B cell (primary cell): Measurements from ENCODE around the gene SLIT3. TPM values are rescaled to one million over a fixed set of nuclear protein-coding genes. Genes with fewer than 3 reads are reported as not detected.

Experiments
- ATAC-seq: fragments of 200-7000 bp; cut with Tn5 transposase; one replicate; pipeline ENCODE4 v1.10.0; 2021; ENCODE audit warnings: low read depth, mild to moderate bottlenecking, moderate number of reproducible peaks, moderate library complexity
- CTCF ChIA-PET: fragments of 350-600 bp; sonication (Branson Sonifier 250); formaldehyde crosslinking; loops from one replicate; lab custom pipeline; 2021; ENCODE audit warnings: antibody characterized with exemption, inconsistent platforms; lab: Charles Lee
- POLR2A ChIA-PET: fragments of 350-600 bp; sonication (Branson Sonifier 250); formaldehyde crosslinking; loops from one replicate; lab custom pipeline; 2021; ENCODE audit warnings: antibody characterized with exemption; lab: Charles Lee
- DNase-seq: peaks from one replicate; pipeline ENCODE4 v3.0.0; 2013
- H2AFZ ChIP-seq: 2 replicates; pipeline ENCODE4 v1.6.1; 2012; ENCODE audit warnings: mild to moderate bottlenecking, low read depth, low read length; ENCODE audit not compliant: insufficient read depth, poor library complexity, severe bottlenecking
- H3K27ac ChIP-seq, 2 donors: 1 replicate in 1 of 2; 2 replicates in 1 of 2; pipeline ENCODE4 v1.5.1; 2012 to 2013; ENCODE audit warnings: low read length in 2 of 2, mild to moderate bottlenecking in 2 of 2, moderate library complexity in 1 of 2
- H3K27me3 ChIP-seq, 4 experiments: fragments of 200-600 bp in 1 of 4; sonication (generic) in 1 of 4; replicated peaks in 1 of 4; 1 replicate in 2 of 4; 2 replicates in 2 of 4; pipeline versions ENCODE4 v1.6.1 to v1.7.0; 2013 to 2016; ENCODE audit warnings: low read length in 3 of 4, mild to moderate bottlenecking in 2 of 4, mixed read lengths in 1 of 4, moderate library complexity in 1 of 4; ENCODE audit not compliant: insufficient read depth in 4 of 4, control insufficient read depth in 3 of 4; ENCODE audit errors: control extremely low read depth in 1 of 4
- H3K36me3 ChIP-seq, 2 experiments: replicated peaks in 1 of 2; 1 replicate in 1 of 2; 2 replicates in 1 of 2; pipeline versions ENCODE4 v1.6.1 to v1.7.1; 2013; ENCODE audit warnings: low read length in 1 of 2; ENCODE audit not compliant: insufficient read depth in 2 of 2, control insufficient read depth in 1 of 2; ENCODE audit errors: control extremely low read depth in 1 of 2, extremely low read depth in 1 of 2
- H3K4me1 ChIP-seq, 2 donors: fragments of 200-600 bp in 1 of 2; sonication (generic) in 1 of 2; 1 replicate in 1 of 2; 2 replicates in 1 of 2; pipeline versions ENCODE4 v1.5.1 to v1.6.1; 2013 to 2017; ENCODE audit warnings: low read length in 2 of 2; ENCODE audit not compliant: control insufficient read depth in 2 of 2, insufficient read depth in 2 of 2
- H3K4me2 ChIP-seq: replicated peaks from 2 replicates; pipeline ENCODE3; 2012; ENCODE audit warnings: mild to moderate bottlenecking, low read depth, low read length; ENCODE audit not compliant: poor library complexity, severe bottlenecking
- H3K4me3 ChIP-seq, 5 experiments: fragments of 200-600 bp in 1 of 5; sonication (generic) in 1 of 5; 1 replicate in 3 of 5; 2 replicates in 2 of 5; pipeline versions ENCODE4 v1.5.1 to v1.7.0; 2011 to 2016; ENCODE audit warnings: low read length in 4 of 5, mild to moderate bottlenecking in 4 of 5, low read depth in 2 of 5, control low read depth in 1 of 5, moderate library complexity in 1 of 5; ENCODE audit not compliant: insufficient read depth in 1 of 5; ENCODE audit errors: control extremely low read depth in 1 of 5, extremely low read depth in 1 of 5
- H3K79me2 ChIP-seq: fragments of 200-600 bp; sonication (generic); one replicate; pipeline ENCODE4 v1.6.0; 2016; ENCODE audit warnings: low read length; ENCODE audit not compliant: control insufficient read depth, insufficient read depth
- H3K9ac ChIP-seq: fragments of 200-600 bp; sonication (generic); 2 replicates; pipeline ENCODE4 v1.6.1; 2017; ENCODE audit warnings: mild to moderate bottlenecking, low read length, moderate library complexity
- H3K9me3 ChIP-seq, 3 donors: one replicate each; pipeline versions ENCODE4 v1.6.1 to v1.7.1; 2013; ENCODE audit warnings: low read length in 2 of 3; ENCODE audit not compliant: control insufficient read depth in 2 of 3, insufficient read depth in 1 of 3; ENCODE audit errors: control extremely low read depth in 1 of 3
- H4K20me1 ChIP-seq: 2 replicates; pipeline ENCODE4 v1.6.0; 2012; ENCODE audit warnings: mild to moderate bottlenecking, low read length; ENCODE audit not compliant: insufficient read depth, control insufficient read depth, poor library complexity, severe bottlenecking
- H3K27ac Mint-ChIP-seq: one replicate; pipeline ENCODE4 v1.8.0; 2021; ENCODE audit warnings: mixed read lengths
- H3K27me3 Mint-ChIP-seq: one replicate; pipeline ENCODE4 v1.8.0; 2021; ENCODE audit warnings: mixed read lengths
- H3K4me1 Mint-ChIP-seq: one replicate; pipeline ENCODE4 v1.8.0; 2021; ENCODE audit warnings: mixed read lengths
- H3K4me3 Mint-ChIP-seq: one replicate; pipeline ENCODE4 v1.8.0; 2021; ENCODE audit warnings: mixed read lengths
- H3K9me3 Mint-ChIP-seq: one replicate; pipeline ENCODE4 v1.8.0; 2022; ENCODE audit warnings: mixed read lengths; ENCODE audit not compliant: insufficient read depth
- EZH2 ChIP-seq: IDR thresholded peaks from 2 replicates; pipeline ENCODE4 v1.6.1; 2012; ENCODE audit warnings: borderline replicate concordance, low read depth, mild to moderate bottlenecking, moderate library complexity, low read length; ENCODE audit not compliant: insufficient read depth, poor library complexity, severe bottlenecking
- WGBS: methylation state at CpG from one replicate; pipeline ENCODE4 v1.1.5; 2013; ENCODE audit warnings: missing lambda C conversion rate; ENCODE audit not compliant: insufficient coverage; 5-methylcytosine and 5-hydroxymethylcytosine counted together
- intact Hi-C: fragments of 100-400 bp; cut with micrococcal nuclease; formaldehyde crosslinking; loops from one replicate; pipeline ENCODE4 v1.10.0; 2022
- polyA plus RNA-seq: library from polyadenylated mRNA; depleted of rRNA; stranded (reverse); fragments of >200 nt; gene quantifications from 2 replicates; pipeline ENCODE4 v1.2.3, GENCODE V29; 2012
- total RNA-seq, 2 donors: library from RNA; stranded (reverse); fragments of 120-200 nt in 1 of 2; gene quantifications; 1 replicate in 1 of 2; 2 replicates in 1 of 2; pipeline versions ENCODE4 v1.2.3 to v1.2.4, GENCODE V29; 2013 to 2022
- TF ChIP-seq, protein P1 (sequence below): fragments of 200-600 bp; IDR thresholded peaks from one replicate; pipeline ENCODE4 v1.8.0; 2022; ENCODE audit warnings: antibody characterized with exemption, mild to moderate bottlenecking

Gene SLIT3
- total and polyA plus RNA-seq, 2 donors (not counting 1 experiment from before 2014, with no cell fraction given), result not detected

DNA sequence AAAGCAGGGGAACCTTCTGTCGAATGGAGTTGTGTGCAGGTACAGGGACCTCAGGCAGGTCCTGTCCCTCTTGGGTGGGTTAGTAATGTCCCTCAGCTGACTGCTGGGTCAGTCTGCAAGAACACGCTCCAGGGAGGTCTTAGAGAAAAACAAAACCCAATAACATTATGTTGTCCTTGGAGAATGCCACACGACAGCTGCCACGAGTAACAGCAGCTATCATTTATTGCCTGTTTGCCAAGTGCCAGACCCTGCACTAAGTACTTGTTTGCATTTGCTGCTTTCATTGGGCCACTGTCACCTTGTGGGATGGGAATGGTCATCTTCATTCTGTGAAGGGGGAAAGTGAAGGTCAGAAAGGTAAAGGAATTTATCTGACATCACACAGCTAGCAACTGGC is 310.3 kb downstream of the SLIT3 start:
- Histone ChIP-seq H3K27ac (no peak overlapping the region), H3K9ac (no peak overlapping the region), H3K4me2 (no peak overlapping the region), H3K4me1 (no peaks in the 10 kb centered on the region), H3K4me3 (no peak overlapping the region), H4K20me1 (no peaks in the 10 kb centered on the region), H3K36me3 (no peaks in the 10 kb centered on the region), H3K9me3 (no peaks in the 10 kb centered on the region), H3K27me3 (peaks cover 0 to 11% (median 5%) of the 10 kb centered on the region in 4 experiments), H3K79me2 (no peaks in the 10 kb centered on the region), H2AFZ (no peak overlapping the region)
- peaks cover 18% of the 10 kb centered on the region for H3K27me3 Mint-ChIP-seq
- no peak overlapping the region for H3K4me3 Mint-ChIP-seq
- ChIA-PET POLR2A (no interaction called here), CTCF (interaction anchor here (1.2 kb wide), 1 partner anchor 33 kb away, joined by 3 read pairs; no protein-coding TSS in a partner anchor)
- H3K27ac Mint-ChIP-seq, result no peak overlapping the region
- peaks cover 2% of the 10 kb centered on the region for H3K4me1 Mint-ChIP-seq
- ATAC-seq (no peak), DNase-seq (no peak)
- no peaks in the 10 kb centered on the region for H3K9me3 Mint-ChIP-seq
- intact Hi-C loops, result no loop called here
- TF ChIP-seq, protein P1, sequence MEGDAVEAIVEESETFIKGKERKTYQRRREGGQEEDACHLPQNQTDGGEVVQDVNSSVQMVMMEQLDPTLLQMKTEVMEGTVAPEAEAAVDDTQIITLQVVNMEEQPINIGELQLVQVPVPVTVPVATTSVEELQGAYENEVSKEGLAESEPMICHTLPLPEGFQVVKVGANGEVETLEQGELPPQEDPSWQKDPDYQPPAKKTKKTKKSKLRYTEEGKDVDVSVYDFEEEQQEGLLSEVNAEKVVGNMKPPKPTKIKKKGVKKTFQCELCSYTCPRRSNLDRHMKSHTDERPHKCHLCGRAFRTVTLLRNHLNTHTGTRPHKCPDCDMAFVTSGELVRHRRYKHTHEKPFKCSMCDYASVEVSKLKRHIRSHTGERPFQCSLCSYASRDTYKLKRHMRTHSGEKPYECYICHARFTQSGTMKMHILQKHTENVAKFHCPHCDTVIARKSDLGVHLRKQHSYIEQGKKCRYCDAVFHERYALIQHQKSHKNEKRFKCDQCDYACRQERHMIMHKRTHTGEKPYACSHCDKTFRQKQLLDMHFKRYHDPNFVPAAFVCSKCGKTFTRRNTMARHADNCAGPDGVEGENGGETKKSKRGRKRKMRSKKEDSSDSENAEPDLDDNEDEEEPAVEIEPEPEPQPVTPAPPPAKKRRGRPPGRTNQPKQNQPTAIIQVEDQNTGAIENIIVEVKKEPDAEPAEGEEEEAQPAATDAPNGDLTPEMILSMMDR, result no peak
- TF ChIP-seq EZH2, result no peak
- WGBS, result 90% methylated on average over 4 of the region's 4 CpGs

DNA sequence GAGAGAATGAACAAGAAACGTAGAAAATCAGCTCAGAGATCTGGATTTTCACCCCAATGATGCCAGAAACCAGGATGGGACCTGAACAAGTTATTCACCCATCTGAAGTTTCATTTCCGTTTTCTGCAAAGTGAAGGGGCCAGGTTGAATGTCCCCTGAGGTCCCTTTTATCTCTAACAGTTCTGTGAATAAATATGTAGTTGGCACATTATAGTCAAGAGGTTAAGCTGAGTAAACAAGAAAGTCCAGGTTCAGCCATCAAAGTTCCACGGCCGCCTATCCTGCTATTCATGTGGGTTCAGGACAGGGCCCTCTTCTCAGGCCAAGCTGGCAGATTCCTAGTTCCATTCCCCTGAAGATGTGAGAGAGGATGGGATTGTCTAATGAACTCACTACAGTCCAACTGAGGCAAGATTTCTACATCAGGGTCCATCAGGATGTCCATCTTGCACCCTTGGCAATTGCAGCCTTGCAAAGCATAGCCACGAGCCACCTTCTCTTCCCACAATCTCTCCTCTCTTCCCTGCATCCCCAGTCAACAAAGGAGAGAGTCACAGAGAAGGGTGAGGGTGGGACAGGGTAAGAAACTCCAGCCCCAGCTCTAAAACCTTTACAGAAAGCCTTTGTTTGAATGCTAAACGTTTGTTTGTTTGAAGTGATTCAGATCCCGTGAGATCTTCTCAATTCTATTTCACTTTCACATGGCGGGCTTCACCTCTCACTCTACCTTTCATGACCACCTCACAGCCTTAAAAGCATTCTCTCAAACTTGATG is 311.0 kb downstream of the SLIT3 start:
- ChIA-PET POLR2A (no interaction called here), CTCF (interaction anchor here (1.2 to 1.9 kb wide), 3 partner anchors 14 to 591 kb away, joined by 3 to 8 read pairs (median 4); no protein-coding TSS in a partner anchor)
- Histone ChIP-seq H3K27ac (no peak overlapping the region), H3K27me3 (peaks cover 0 to 11% (median 5%) of the 10 kb centered on the region in 4 experiments), H3K4me1 (no peaks in the 10 kb centered on the region), H3K36me3 (no peaks in the 10 kb centered on the region), H4K20me1 (no peaks in the 10 kb centered on the region), H2AFZ (no peak overlapping the region), H3K4me3 (no peak overlapping the region), H3K4me2 (no peak overlapping the region), H3K9ac (no peak overlapping the region), H3K9me3 (no peaks in the 10 kb centered on the region), H3K79me2 (no peaks in the 10 kb centered on the region)
- TF ChIP-seq EZH2, result no peak
- TF ChIP-seq, protein P1, result no peak
- Mint-ChIP-seq H3K27ac (no peak overlapping the region), H3K4me3 (no peak overlapping the region), H3K9me3 (no peaks in the 10 kb centered on the region), H3K27me3 (peaks cover 21% of the 10 kb centered on the region), H3K4me1 (peaks cover 2% of the 10 kb centered on the region)
- intact Hi-C loops, result no loop called here
- no peak for ATAC-seq
- DNase-seq, result no peak
- 86% methylated on average over 3 of the region's 8 CpGs for WGBS
